Adrenal gland (tissue), 5 donors: ENCODE results near the gene TLNRD1.

Source experiments
- CTCF ChIP-seq, 6 experiments: fragments of 450-650 bp in 4 of 6; fragments of 200-600 bp in 2 of 6; sonication (generic) in 1 of 6; IDR thresholded peaks; 1 replicate in 5 of 6; 2 replicates in 1 of 6; pipeline versions ENCODE4 v1.5.1 to v1.8.0; 2016 to 2021; ENCODE audit warnings: antibody characterized with exemption in 6 of 6, mild to moderate bottlenecking in 2 of 6, moderate library complexity in 1 of 6
- POLR2A ChIP-seq, 2 donors: fragments of 450-650 bp; IDR thresholded peaks; one replicate each; pipeline ENCODE4 v1.6.1; 2017; ENCODE audit warnings: antibody characterized with exemption in 2 of 2, mild to moderate bottlenecking in 2 of 2, moderate library complexity in 1 of 2
- donor health status: DM: no; HTN: no; CAD: no.

- TF ChIP-seq CTCF (IDR thresholded peaks at IDR 0.05) (no peak), POLR2A (IDR thresholded peaks at IDR 0.05) (no peak)
Measured at GRCh38 chr15:81050259-81050658, 49.5 kb downstream of the TLNRD1 start.
